ENCODE results near the gene ATP2C2. TPM values are rescaled to one million over a fixed set of nuclear protein-coding genes. Genes with fewer than 3 reads are reported as not detected.

Gene ATP2C2
- total RNA-seq, 1 donor, result not detected

DNA sequence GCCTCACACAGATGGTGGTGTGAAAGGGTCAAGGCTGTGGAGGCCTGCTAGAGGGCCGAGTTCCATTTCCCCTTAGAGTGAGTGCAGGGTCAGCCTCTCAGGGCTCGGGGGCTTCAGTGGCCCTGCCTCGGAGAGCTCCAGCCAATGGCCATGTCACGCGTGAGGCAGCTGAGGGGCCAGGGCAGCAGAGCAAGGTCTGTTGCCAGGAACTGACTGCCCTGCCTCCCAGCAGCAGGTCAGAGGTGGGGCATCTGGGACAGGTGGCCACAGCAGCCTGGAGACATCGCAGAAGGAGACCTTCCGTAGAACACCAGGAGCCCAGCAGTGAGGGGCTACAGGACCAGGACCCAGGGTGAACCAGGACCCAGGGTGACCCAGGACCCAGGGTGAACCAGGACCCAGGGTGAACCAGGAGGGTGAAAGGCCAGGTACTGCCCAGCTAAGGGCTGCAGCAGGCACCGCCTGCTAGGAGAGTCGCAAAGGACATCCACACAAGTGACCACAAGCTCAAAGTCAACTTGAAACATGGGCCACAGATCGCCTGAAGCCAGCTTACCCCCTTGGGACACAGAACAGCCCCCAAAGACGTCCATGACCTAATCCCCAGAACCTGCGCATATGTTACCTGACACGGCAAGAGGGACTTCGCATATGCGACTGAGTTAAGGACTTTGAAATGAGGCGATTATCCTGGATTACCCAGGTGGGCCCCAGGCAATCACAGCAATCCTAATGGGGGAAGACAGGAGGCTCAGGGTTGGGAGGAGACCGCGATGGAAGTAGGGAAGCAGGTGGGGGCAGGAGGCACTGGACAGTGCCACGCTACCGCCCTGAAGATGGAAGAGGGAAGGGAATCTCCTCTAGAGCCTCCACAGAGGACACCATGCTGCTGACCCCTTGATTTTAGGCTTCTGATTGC, 141.0 kb downstream of the ATP2C2 start:
- H3K36me3 ChIP-seq (ENCODE audit: insufficient read depth, low read length), result no peaks in the 10 kb centered on the region
- no peak for DNase-seq (ENCODE audit: insufficient read length, low spot score, missing footprints)
- no peaks in the 10 kb centered on the region for H3K27me3 ChIP-seq (ENCODE audit: insufficient read depth, low read length)
- no peak overlapping the region for H3K4me3 ChIP-seq (ENCODE audit: insufficient read depth, low read length)
- no peak overlapping the region for H3K4me2 ChIP-seq (ENCODE audit: insufficient read depth, low read length)
- peaks cover 27% of the 10 kb centered on the region for H3K4me1 ChIP-seq (ENCODE audit: insufficient read depth, low read length)
- TF ChIP-seq, protein P1, sequence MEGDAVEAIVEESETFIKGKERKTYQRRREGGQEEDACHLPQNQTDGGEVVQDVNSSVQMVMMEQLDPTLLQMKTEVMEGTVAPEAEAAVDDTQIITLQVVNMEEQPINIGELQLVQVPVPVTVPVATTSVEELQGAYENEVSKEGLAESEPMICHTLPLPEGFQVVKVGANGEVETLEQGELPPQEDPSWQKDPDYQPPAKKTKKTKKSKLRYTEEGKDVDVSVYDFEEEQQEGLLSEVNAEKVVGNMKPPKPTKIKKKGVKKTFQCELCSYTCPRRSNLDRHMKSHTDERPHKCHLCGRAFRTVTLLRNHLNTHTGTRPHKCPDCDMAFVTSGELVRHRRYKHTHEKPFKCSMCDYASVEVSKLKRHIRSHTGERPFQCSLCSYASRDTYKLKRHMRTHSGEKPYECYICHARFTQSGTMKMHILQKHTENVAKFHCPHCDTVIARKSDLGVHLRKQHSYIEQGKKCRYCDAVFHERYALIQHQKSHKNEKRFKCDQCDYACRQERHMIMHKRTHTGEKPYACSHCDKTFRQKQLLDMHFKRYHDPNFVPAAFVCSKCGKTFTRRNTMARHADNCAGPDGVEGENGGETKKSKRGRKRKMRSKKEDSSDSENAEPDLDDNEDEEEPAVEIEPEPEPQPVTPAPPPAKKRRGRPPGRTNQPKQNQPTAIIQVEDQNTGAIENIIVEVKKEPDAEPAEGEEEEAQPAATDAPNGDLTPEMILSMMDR (IDR thresholded peaks at IDR 0.05; ENCODE audit: extremely low read depth, low read depth, low read length), result no peak
- H3K9me3 ChIP-seq (ENCODE audit: low read depth, low read length), result no peaks in the 10 kb centered on the region
- H3K27ac ChIP-seq (ENCODE audit: low read depth, low read length), result no peak overlapping the region
- H3K79me2 ChIP-seq (ENCODE audit: insufficient read depth, low read length), result peaks cover 2% of the 10 kb centered on the region
- H2AFZ ChIP-seq (ENCODE audit: low read length), result no peak overlapping the region
- H4K20me1 ChIP-seq (ENCODE audit: insufficient read depth, low read length), result no peaks in the 10 kb centered on the region

- no peaks in the 10 kb centered on the region for H3K36me3 ChIP-seq (ENCODE audit: insufficient read depth, low read length)
- no peak overlapping the region for H3K27ac ChIP-seq (ENCODE audit: low read depth, low read length)
- H3K9me3 ChIP-seq (ENCODE audit: low read depth, low read length), result no peaks in the 10 kb centered on the region
- peak; percentile 90 for DNase-seq (ENCODE audit: insufficient read length, low spot score, missing footprints)
- H3K79me2 ChIP-seq (ENCODE audit: insufficient read depth, low read length), result no peaks in the 10 kb centered on the region
- TF ChIP-seq, protein P1 (IDR thresholded peaks at IDR 0.05; ENCODE audit: extremely low read depth, low read depth, low read length), result peak; percentile 99
- no peaks in the 10 kb centered on the region for H4K20me1 ChIP-seq (ENCODE audit: insufficient read depth, low read length)
- H2AFZ ChIP-seq (ENCODE audit: low read length), result peak overlapping the region; percentile 80
- no peaks in the 10 kb centered on the region for H3K27me3 ChIP-seq (ENCODE audit: insufficient read depth, low read length)
- peak overlapping the region; percentile 57 for H3K4me3 ChIP-seq (ENCODE audit: insufficient read depth, low read length)
- peak overlapping the region; percentile 82 for H3K4me2 ChIP-seq (ENCODE audit: insufficient read depth, low read length)
- H3K4me1 ChIP-seq (ENCODE audit: insufficient read depth, low read length), result peaks cover 21% of the 10 kb centered on the region
Measured at GRCh38 chr16:84511180-84511800, 143.0 kb downstream of the ATP2C2 start.

GRCh38 chr16:84511831-84512230, 143.5 kb downstream of the ATP2C2 start:
- H3K36me3 ChIP-seq (ENCODE audit: insufficient read depth, low read length), result no peaks in the 10 kb centered on the region
- H3K4me1 ChIP-seq (ENCODE audit: insufficient read depth, low read length), result peaks cover 21% of the 10 kb centered on the region
- no peaks in the 10 kb centered on the region for H3K9me3 ChIP-seq (ENCODE audit: low read depth, low read length)
- H3K4me2 ChIP-seq (ENCODE audit: insufficient read depth, low read length), result peak overlapping the region; percentile 82
- H3K79me2 ChIP-seq (ENCODE audit: insufficient read depth, low read length), result no peaks in the 10 kb centered on the region
- H3K27me3 ChIP-seq (ENCODE audit: insufficient read depth, low read length), result no peaks in the 10 kb centered on the region
- no peak overlapping the region for H3K4me3 ChIP-seq (ENCODE audit: insufficient read depth, low read length)
- H3K27ac ChIP-seq (ENCODE audit: low read depth, low read length), result no peak overlapping the region
- TF ChIP-seq, protein P1 (IDR thresholded peaks at IDR 0.05; ENCODE audit: extremely low read depth, low read depth, low read length), result no peak
- no peaks in the 10 kb centered on the region for H4K20me1 ChIP-seq (ENCODE audit: insufficient read depth, low read length)
- no peak for DNase-seq (ENCODE audit: insufficient read length, low spot score, missing footprints)
- no peak overlapping the region for H2AFZ ChIP-seq (ENCODE audit: low read length)

DNA sequence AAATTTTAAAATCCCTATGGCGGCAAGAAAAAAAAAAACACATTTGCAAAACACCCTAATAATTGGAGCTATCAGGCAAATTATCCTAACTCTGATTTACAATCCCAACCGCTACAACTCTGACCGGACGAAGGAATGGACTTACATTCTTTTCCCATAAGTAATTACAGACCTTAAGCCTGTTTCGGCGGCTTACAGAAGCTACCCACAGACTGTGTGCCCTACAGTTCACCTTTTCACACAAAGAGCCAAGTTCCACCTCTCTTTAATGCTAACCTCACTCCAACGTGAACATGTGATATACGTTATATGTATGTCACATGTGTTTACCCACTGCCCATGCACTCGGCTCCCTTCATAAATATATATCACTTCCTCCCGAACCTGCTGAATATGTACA, 144.8 kb downstream of the ATP2C2 start:
- DNase-seq (ENCODE audit: insufficient read length, low spot score, missing footprints), result no peak

More for the DNA sequence above, 144.8 kb downstream of the ATP2C2 start:
- Histone ChIP-seq H3K4me2 (ENCODE audit: insufficient read depth, low read length) (no peak overlapping the region), H3K27ac (ENCODE audit: low read depth, low read length) (no peak overlapping the region), H3K36me3 (ENCODE audit: insufficient read depth, low read length) (no peaks in the 10 kb centered on the region), H2AFZ (ENCODE audit: low read length) (no peak overlapping the region), H3K9me3 (ENCODE audit: low read depth, low read length) (no peaks in the 10 kb centered on the region), H3K4me3 (ENCODE audit: insufficient read depth, low read length) (no peak overlapping the region), H3K79me2 (ENCODE audit: insufficient read depth, low read length) (no peaks in the 10 kb centered on the region), H3K4me1 (ENCODE audit: insufficient read depth, low read length) (peaks cover 27% of the 10 kb centered on the region), H4K20me1 (ENCODE audit: insufficient read depth, low read length) (no peaks in the 10 kb centered on the region), H3K27me3 (ENCODE audit: insufficient read depth, low read length) (no peaks in the 10 kb centered on the region)
- TF ChIP-seq, protein P1 (IDR thresholded peaks at IDR 0.05; ENCODE audit: extremely low read depth, low read depth, low read length), result no peak

Data from osteoblast (primary cell).